Measurements from ENCODE around the gene COPS4. TPM values are rescaled to one million over a fixed set of nuclear protein-coding genes. Genes with fewer than 3 reads are reported as not detected.

The COPS4 gene
- total and polyA plus RNA-seq, 2 of the 8 experiments (the other 6 are each of a cell fraction or from before 2014, with no cell fraction given) = 14.9 to 28.3 TPM

DNA sequence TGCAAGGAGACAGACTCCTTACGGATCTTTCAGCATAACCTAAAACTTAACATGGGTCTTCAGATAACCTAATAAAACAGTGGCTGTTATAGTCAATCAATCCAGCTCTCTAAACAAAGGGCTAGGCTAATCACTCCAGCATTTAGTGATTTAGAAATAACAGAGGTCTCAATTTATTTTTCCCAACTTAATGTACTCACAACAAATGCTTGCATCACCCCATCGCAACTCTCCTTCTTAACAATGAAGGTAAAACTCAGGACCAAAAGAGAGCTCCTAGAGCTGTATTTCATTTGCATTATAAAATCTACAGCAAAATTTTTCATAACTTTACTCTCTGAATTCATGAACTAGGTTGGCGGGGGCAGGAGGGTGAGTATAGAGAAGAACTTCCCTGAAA is 25.5 kb upstream of the COPS4 start (continued):
- TF ChIP-seq, protein P1, sequence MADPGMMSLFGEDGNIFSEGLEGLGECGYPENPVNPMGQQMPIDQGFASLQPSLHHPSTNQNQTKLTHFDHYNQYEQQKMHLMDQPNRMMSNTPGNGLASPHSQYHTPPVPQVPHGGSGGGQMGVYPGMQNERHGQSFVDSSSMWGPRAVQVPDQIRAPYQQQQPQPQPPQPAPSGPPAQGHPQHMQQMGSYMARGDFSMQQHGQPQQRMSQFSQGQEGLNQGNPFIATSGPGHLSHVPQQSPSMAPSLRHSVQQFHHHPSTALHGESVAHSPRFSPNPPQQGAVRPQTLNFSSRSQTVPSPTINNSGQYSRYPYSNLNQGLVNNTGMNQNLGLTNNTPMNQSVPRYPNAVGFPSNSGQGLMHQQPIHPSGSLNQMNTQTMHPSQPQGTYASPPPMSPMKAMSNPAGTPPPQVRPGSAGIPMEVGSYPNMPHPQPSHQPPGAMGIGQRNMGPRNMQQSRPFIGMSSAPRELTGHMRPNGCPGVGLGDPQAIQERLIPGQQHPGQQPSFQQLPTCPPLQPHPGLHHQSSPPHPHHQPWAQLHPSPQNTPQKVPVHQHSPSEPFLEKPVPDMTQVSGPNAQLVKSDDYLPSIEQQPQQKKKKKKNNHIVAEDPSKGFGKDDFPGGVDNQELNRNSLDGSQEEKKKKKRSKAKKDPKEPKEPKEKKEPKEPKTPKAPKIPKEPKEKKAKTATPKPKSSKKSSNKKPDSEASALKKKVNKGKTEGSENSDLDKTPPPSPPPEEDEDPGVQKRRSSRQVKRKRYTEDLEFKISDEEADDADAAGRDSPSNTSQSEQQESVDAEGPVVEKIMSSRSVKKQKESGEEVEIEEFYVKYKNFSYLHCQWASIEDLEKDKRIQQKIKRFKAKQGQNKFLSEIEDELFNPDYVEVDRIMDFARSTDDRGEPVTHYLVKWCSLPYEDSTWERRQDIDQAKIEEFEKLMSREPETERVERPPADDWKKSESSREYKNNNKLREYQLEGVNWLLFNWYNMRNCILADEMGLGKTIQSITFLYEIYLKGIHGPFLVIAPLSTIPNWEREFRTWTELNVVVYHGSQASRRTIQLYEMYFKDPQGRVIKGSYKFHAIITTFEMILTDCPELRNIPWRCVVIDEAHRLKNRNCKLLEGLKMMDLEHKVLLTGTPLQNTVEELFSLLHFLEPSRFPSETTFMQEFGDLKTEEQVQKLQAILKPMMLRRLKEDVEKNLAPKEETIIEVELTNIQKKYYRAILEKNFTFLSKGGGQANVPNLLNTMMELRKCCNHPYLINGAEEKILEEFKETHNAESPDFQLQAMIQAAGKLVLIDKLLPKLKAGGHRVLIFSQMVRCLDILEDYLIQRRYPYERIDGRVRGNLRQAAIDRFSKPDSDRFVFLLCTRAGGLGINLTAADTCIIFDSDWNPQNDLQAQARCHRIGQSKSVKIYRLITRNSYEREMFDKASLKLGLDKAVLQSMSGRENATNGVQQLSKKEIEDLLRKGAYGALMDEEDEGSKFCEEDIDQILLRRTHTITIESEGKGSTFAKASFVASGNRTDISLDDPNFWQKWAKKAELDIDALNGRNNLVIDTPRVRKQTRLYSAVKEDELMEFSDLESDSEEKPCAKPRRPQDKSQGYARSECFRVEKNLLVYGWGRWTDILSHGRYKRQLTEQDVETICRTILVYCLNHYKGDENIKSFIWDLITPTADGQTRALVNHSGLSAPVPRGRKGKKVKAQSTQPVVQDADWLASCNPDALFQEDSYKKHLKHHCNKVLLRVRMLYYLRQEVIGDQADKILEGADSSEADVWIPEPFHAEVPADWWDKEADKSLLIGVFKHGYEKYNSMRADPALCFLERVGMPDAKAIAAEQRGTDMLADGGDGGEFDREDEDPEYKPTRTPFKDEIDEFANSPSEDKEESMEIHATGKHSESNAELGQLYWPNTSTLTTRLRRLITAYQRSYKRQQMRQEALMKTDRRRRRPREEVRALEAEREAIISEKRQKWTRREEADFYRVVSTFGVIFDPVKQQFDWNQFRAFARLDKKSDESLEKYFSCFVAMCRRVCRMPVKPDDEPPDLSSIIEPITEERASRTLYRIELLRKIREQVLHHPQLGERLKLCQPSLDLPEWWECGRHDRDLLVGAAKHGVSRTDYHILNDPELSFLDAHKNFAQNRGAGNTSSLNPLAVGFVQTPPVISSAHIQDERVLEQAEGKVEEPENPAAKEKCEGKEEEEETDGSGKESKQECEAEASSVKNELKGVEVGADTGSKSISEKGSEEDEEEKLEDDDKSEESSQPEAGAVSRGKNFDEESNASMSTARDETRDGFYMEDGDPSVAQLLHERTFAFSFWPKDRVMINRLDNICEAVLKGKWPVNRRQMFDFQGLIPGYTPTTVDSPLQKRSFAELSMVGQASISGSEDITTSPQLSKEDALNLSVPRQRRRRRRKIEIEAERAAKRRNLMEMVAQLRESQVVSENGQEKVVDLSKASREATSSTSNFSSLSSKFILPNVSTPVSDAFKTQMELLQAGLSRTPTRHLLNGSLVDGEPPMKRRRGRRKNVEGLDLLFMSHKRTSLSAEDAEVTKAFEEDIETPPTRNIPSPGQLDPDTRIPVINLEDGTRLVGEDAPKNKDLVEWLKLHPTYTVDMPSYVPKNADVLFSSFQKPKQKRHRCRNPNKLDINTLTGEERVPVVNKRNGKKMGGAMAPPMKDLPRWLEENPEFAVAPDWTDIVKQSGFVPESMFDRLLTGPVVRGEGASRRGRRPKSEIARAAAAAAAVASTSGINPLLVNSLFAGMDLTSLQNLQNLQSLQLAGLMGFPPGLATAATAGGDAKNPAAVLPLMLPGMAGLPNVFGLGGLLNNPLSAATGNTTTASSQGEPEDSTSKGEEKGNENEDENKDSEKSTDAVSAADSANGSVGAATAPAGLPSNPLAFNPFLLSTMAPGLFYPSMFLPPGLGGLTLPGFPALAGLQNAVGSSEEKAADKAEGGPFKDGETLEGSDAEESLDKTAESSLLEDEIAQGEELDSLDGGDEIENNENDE (IDR thresholded peaks at IDR 0.05; ENCODE audit: insufficient replicate concordance, low read length) = no peak
- TF ChIP-seq POU5F1 (IDR thresholded peaks at IDR 0.05; ENCODE audit: low read depth, low read length) (no peak), RXRA (IDR thresholded peaks at IDR 0.05; ENCODE audit: insufficient read depth, low read depth, low read length) (no peak), TEAD4 (IDR thresholded peaks at IDR 0.05; ENCODE audit: low read depth, low read length) (no peak), JUND (IDR thresholded peaks at IDR 0.05; ENCODE audit: low read length) (no peak), RFX5 (IDR thresholded peaks at IDR 0.05; ENCODE audit: borderline replicate concordance, low read depth, low read length) (no peak), ZNF274 (IDR thresholded peaks at IDR 0.05; ENCODE audit: borderline replicate concordance, extremely low read depth, low read length) (no peak)
